ACC112 (cell line): Measurements from ENCODE around the gene ZDHHC11B.
"Not testable (repeated sequence)": the region's sequence is repeated elsewhere in the genome, so short reads cannot be mapped to it uniquely, and the experiment has no call there.

ENCODE experiments used
- H2AFZ ChIP-seq: fragments of 200-600 bp; sonication (generic); one replicate; pipeline ENCODE4 v1.6.0; 2017; ENCODE audit warnings: antibody characterized with exemption, low read length; ENCODE audit not compliant: unreplicated experiment
- H3K27ac ChIP-seq: fragments of 200-600 bp; sonication (generic); 2 replicates; pipeline ENCODE4 v1.5.1; 2014; ENCODE audit warnings: low read depth, mild to moderate bottlenecking, antibody characterized with exemption, low read length, moderate library complexity
- H3K27me3 ChIP-seq: fragments of 200-600 bp; sonication (generic); 2 replicates; pipeline ENCODE4 v1.6.1; 2014; ENCODE audit warnings: mild to moderate bottlenecking, antibody characterized with exemption, low read length, moderate library complexity, mixed read lengths; ENCODE audit not compliant: insufficient read depth
- H3K36me3 ChIP-seq: fragments of 200-600 bp; sonication (generic); 2 replicates; pipeline ENCODE4 v1.6.1; 2016; ENCODE audit warnings: mild to moderate bottlenecking, antibody characterized with exemption, low read length, moderate library complexity, mixed read lengths; ENCODE audit not compliant: insufficient read depth
- H3K4me1 ChIP-seq: fragments of 200-600 bp; sonication (generic); one replicate; pipeline ENCODE4 v1.6.1; 2016; ENCODE audit warnings: low read length, mixed read lengths; ENCODE audit not compliant: insufficient read depth, unreplicated experiment, control insufficient read depth
- H3K4me3 ChIP-seq: fragments of 200-600 bp; sonication (generic); 2 replicates; pipeline ENCODE4 v1.5.1; 2014; ENCODE audit warnings: mild to moderate bottlenecking, low read depth, low read length
- H3K79me2 ChIP-seq: fragments of 200-600 bp; sonication (generic); one replicate; pipeline ENCODE4 v1.6.0; 2016; ENCODE audit warnings: low read length; ENCODE audit not compliant: control insufficient read depth, unreplicated experiment, insufficient read depth

The ZDHHC11B gene

GRCh38 chr5:690293-690692, 94.2 kb downstream of the ZDHHC11B start:
- not testable (repeated sequence) for H3K79me2 ChIP-seq, H3K4me3 ChIP-seq, H3K27ac ChIP-seq, H3K4me1 ChIP-seq, H3K27me3 ChIP-seq, H3K36me3 ChIP-seq, H2AFZ ChIP-seq

GRCh38 chr5:688348-689010, 96.0 kb downstream of the ZDHHC11B start:
- not testable (repeated sequence) for H3K27ac ChIP-seq, H3K27me3 ChIP-seq, H3K79me2 ChIP-seq, H3K36me3 ChIP-seq, H3K4me1 ChIP-seq, H2AFZ ChIP-seq, H3K4me3 ChIP-seq

- not testable (repeated sequence) for H3K4me1 ChIP-seq, H3K36me3 ChIP-seq, H2AFZ ChIP-seq, H3K27ac ChIP-seq, H3K4me3 ChIP-seq, H3K79me2 ChIP-seq, H3K27me3 ChIP-seq
Observed at GRCh38 chr5:686936-687335, 97.6 kb downstream of the ZDHHC11B start.

GRCh38 chr5:686172-686523, 98.4 kb downstream of the ZDHHC11B start:
- not testable (repeated sequence) for H3K27me3 ChIP-seq, H3K27ac ChIP-seq, H3K4me1 ChIP-seq, H3K79me2 ChIP-seq, H3K36me3 ChIP-seq, H3K4me3 ChIP-seq, H2AFZ ChIP-seq

- Histone ChIP-seq H3K27me3 (no peaks in the 10 kb centered on the region), H3K27ac (no peak overlapping the region), H3K4me3 (no peak overlapping the region), H2AFZ (no peak overlapping the region), H3K4me1 (no peaks in the 10 kb centered on the region), H3K36me3 (no peaks in the 10 kb centered on the region), H3K79me2 (no peaks in the 10 kb centered on the region)
Observed at GRCh38 chr5:685262-686171, 99.0 kb downstream of the ZDHHC11B start.

- H3K36me3 ChIP-seq, result no peaks in the 10 kb centered on the region
- H3K27me3 ChIP-seq, result no peaks in the 10 kb centered on the region
- H2AFZ ChIP-seq, result no peak overlapping the region
- no peaks in the 10 kb centered on the region for H3K4me1 ChIP-seq
- H3K79me2 ChIP-seq, result no peaks in the 10 kb centered on the region
- H3K27ac ChIP-seq, result no peak overlapping the region
- no peak overlapping the region for H3K4me3 ChIP-seq
Observed at GRCh38 chr5:684751-685216, 99.7 kb downstream of the ZDHHC11B start.

- Histone ChIP-seq H2AFZ (no peak overlapping the region), H3K4me1 (no peaks in the 10 kb centered on the region), H3K27ac (no peak overlapping the region), H3K27me3 (no peaks in the 10 kb centered on the region), H3K36me3 (no peaks in the 10 kb centered on the region), H3K79me2 (no peaks in the 10 kb centered on the region), H3K4me3 (no peak overlapping the region)
Observed at GRCh38 chr5:683551-684481, 100.7 kb downstream of the ZDHHC11B start.

GRCh38 chr5:682651-683358, 101.7 kb downstream of the ZDHHC11B start:
- not testable (repeated sequence) for H3K27me3 ChIP-seq, H3K36me3 ChIP-seq, H3K27ac ChIP-seq, H3K4me3 ChIP-seq, H2AFZ ChIP-seq, H3K79me2 ChIP-seq, H3K4me1 ChIP-seq

- not testable (repeated sequence) for H3K36me3 ChIP-seq, H3K27ac ChIP-seq, H2AFZ ChIP-seq, H3K79me2 ChIP-seq, H3K4me1 ChIP-seq, H3K4me3 ChIP-seq, H3K27me3 ChIP-seq
Observed at GRCh38 chr5:682216-682615, 102.3 kb downstream of the ZDHHC11B start.
